B cell (primary cell): ENCODE measurements around the gene TPK1. TPM values are rescaled to one million over a fixed set of nuclear protein-coding genes. Genes with fewer than 3 reads are reported as not detected.

Experiments used
- ATAC-seq: fragments of 200-7000 bp; cut with Tn5 transposase; one replicate; pipeline ENCODE4 v1.10.0; 2021; ENCODE audit warnings: low read depth, mild to moderate bottlenecking, moderate number of reproducible peaks, moderate library complexity
- CTCF ChIA-PET: fragments of 350-600 bp; sonication (Branson Sonifier 250); formaldehyde crosslinking; loops from one replicate; lab custom pipeline; 2021; ENCODE audit warnings: antibody characterized with exemption, inconsistent platforms; lab: Charles Lee
- POLR2A ChIA-PET: fragments of 350-600 bp; sonication (Branson Sonifier 250); formaldehyde crosslinking; loops from one replicate; lab custom pipeline; 2021; ENCODE audit warnings: antibody characterized with exemption; lab: Charles Lee
- DNase-seq: peaks from one replicate; pipeline ENCODE4 v3.0.0; 2013
- H2AFZ ChIP-seq: 2 replicates; pipeline ENCODE4 v1.6.1; 2012; ENCODE audit warnings: mild to moderate bottlenecking, low read depth, low read length; ENCODE audit not compliant: insufficient read depth, poor library complexity, severe bottlenecking
- H3K27ac ChIP-seq, 2 donors: 1 replicate in 1 of 2; 2 replicates in 1 of 2; pipeline ENCODE4 v1.5.1; 2012 to 2013; ENCODE audit warnings: low read length in 2 of 2, mild to moderate bottlenecking in 2 of 2, moderate library complexity in 1 of 2
- H3K27me3 ChIP-seq, 4 experiments: fragments of 200-600 bp in 1 of 4; sonication (generic) in 1 of 4; replicated peaks in 1 of 4; 1 replicate in 2 of 4; 2 replicates in 2 of 4; pipeline versions ENCODE4 v1.6.1 to v1.7.0; 2013 to 2016; ENCODE audit warnings: low read length in 3 of 4, mild to moderate bottlenecking in 2 of 4, mixed read lengths in 1 of 4, moderate library complexity in 1 of 4; ENCODE audit not compliant: insufficient read depth in 4 of 4, control insufficient read depth in 3 of 4; ENCODE audit errors: control extremely low read depth in 1 of 4
- H3K36me3 ChIP-seq, 2 experiments: replicated peaks in 1 of 2; 1 replicate in 1 of 2; 2 replicates in 1 of 2; pipeline versions ENCODE4 v1.6.1 to v1.7.1; 2013; ENCODE audit warnings: low read length in 1 of 2; ENCODE audit not compliant: insufficient read depth in 2 of 2, control insufficient read depth in 1 of 2; ENCODE audit errors: control extremely low read depth in 1 of 2, extremely low read depth in 1 of 2
- H3K4me1 ChIP-seq, 2 donors: fragments of 200-600 bp in 1 of 2; sonication (generic) in 1 of 2; 1 replicate in 1 of 2; 2 replicates in 1 of 2; pipeline versions ENCODE4 v1.5.1 to v1.6.1; 2013 to 2017; ENCODE audit warnings: low read length in 2 of 2; ENCODE audit not compliant: control insufficient read depth in 2 of 2, insufficient read depth in 2 of 2
- H3K4me2 ChIP-seq: replicated peaks from 2 replicates; pipeline ENCODE3; 2012; ENCODE audit warnings: mild to moderate bottlenecking, low read depth, low read length; ENCODE audit not compliant: poor library complexity, severe bottlenecking
- H3K4me3 ChIP-seq, 5 experiments: fragments of 200-600 bp in 1 of 5; sonication (generic) in 1 of 5; 1 replicate in 3 of 5; 2 replicates in 2 of 5; pipeline versions ENCODE4 v1.5.1 to v1.7.0; 2011 to 2016; ENCODE audit warnings: low read length in 4 of 5, mild to moderate bottlenecking in 4 of 5, low read depth in 2 of 5, control low read depth in 1 of 5, moderate library complexity in 1 of 5; ENCODE audit not compliant: insufficient read depth in 1 of 5; ENCODE audit errors: control extremely low read depth in 1 of 5, extremely low read depth in 1 of 5
- H3K79me2 ChIP-seq: fragments of 200-600 bp; sonication (generic); one replicate; pipeline ENCODE4 v1.6.0; 2016; ENCODE audit warnings: low read length; ENCODE audit not compliant: control insufficient read depth, insufficient read depth
- H3K9ac ChIP-seq: fragments of 200-600 bp; sonication (generic); 2 replicates; pipeline ENCODE4 v1.6.1; 2017; ENCODE audit warnings: mild to moderate bottlenecking, low read length, moderate library complexity
- H3K9me3 ChIP-seq, 3 donors: one replicate each; pipeline versions ENCODE4 v1.6.1 to v1.7.1; 2013; ENCODE audit warnings: low read length in 2 of 3; ENCODE audit not compliant: control insufficient read depth in 2 of 3, insufficient read depth in 1 of 3; ENCODE audit errors: control extremely low read depth in 1 of 3
- H4K20me1 ChIP-seq: 2 replicates; pipeline ENCODE4 v1.6.0; 2012; ENCODE audit warnings: mild to moderate bottlenecking, low read length; ENCODE audit not compliant: insufficient read depth, control insufficient read depth, poor library complexity, severe bottlenecking
- H3K27ac Mint-ChIP-seq: one replicate; pipeline ENCODE4 v1.8.0; 2021; ENCODE audit warnings: mixed read lengths
- H3K27me3 Mint-ChIP-seq: one replicate; pipeline ENCODE4 v1.8.0; 2021; ENCODE audit warnings: mixed read lengths
- H3K4me1 Mint-ChIP-seq: one replicate; pipeline ENCODE4 v1.8.0; 2021; ENCODE audit warnings: mixed read lengths
- H3K4me3 Mint-ChIP-seq: one replicate; pipeline ENCODE4 v1.8.0; 2021; ENCODE audit warnings: mixed read lengths
- H3K9me3 Mint-ChIP-seq: one replicate; pipeline ENCODE4 v1.8.0; 2022; ENCODE audit warnings: mixed read lengths; ENCODE audit not compliant: insufficient read depth
- CTCF ChIP-seq: fragments of 200-600 bp; IDR thresholded peaks from one replicate; pipeline ENCODE4 v1.8.0; 2022; ENCODE audit warnings: antibody characterized with exemption, mild to moderate bottlenecking
- EZH2 ChIP-seq: IDR thresholded peaks from 2 replicates; pipeline ENCODE4 v1.6.1; 2012; ENCODE audit warnings: borderline replicate concordance, low read depth, mild to moderate bottlenecking, moderate library complexity, low read length; ENCODE audit not compliant: insufficient read depth, poor library complexity, severe bottlenecking
- WGBS: methylation state at CpG from one replicate; pipeline ENCODE4 v1.1.5; 2013; ENCODE audit warnings: missing lambda C conversion rate; ENCODE audit not compliant: insufficient coverage; 5-methylcytosine and 5-hydroxymethylcytosine counted together
- intact Hi-C: fragments of 100-400 bp; cut with micrococcal nuclease; formaldehyde crosslinking; loops from one replicate; pipeline ENCODE4 v1.10.0; 2022
- polyA plus RNA-seq: library from polyadenylated mRNA; depleted of rRNA; stranded (reverse); fragments of >200 nt; gene quantifications from 2 replicates; pipeline ENCODE4 v1.2.3, GENCODE V29; 2012
- total RNA-seq, 2 donors: library from RNA; stranded (reverse); fragments of 120-200 nt in 1 of 2; gene quantifications; 1 replicate in 1 of 2; 2 replicates in 1 of 2; pipeline versions ENCODE4 v1.2.3 to v1.2.4, GENCODE V29; 2013 to 2022

The TPK1 gene
- total and polyA plus RNA-seq, 2 donors (not counting 1 experiment from before 2014, with no cell fraction given): 13.7 to 26.4 TPM

DNA sequence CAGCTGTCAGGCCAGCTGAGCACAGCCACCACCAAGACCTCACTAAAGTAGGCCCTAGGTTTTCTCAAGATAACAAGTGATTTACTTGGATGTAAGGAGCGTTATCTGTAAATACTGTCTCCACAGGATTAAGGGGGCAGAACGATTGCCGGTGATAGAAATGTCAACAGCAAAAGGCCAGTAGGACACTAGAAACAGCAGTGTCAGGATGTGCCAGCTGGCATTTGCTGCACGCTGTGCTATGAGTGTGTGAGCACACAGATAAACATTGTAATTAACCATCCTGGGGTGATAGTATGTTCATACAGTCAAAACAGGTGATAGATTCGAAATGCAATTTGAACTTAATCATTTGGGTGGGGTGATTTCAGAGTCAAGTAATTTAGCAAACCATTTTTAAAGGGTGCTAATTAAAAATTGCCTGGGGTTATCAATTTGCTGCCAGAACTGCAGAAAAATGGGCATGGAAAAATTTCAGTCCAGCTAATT is 396.1 kb downstream of the TPK1 start:
- Histone ChIP-seq H3K27ac (no peak overlapping the region), H3K9ac (no peak overlapping the region), H3K36me3 (no peaks in the 10 kb centered on the region), H3K4me1 (no peaks in the 10 kb centered on the region), H3K27me3 (no peaks in the 10 kb centered on the region), H3K9me3 (no peaks in the 10 kb centered on the region), H3K79me2 (no peaks in the 10 kb centered on the region), H3K4me3 (no peak overlapping the region), H4K20me1 (no peaks in the 10 kb centered on the region), H3K4me2 (no peak overlapping the region), H2AFZ (no peak overlapping the region)
- Mint-ChIP-seq H3K9me3 (no peaks in the 10 kb centered on the region), H3K27me3 (peaks cover 8% of the 10 kb centered on the region), H3K4me3 (no peak overlapping the region), H3K27ac (no peak overlapping the region), H3K4me1 (no peaks in the 10 kb centered on the region)
- DNase-seq: no peak
- intact Hi-C loops: no loop called here
- POLR2A ChIA-PET: no interaction called here
- TF ChIP-seq CTCF: no peak
- TF ChIP-seq EZH2: no peak
- ATAC-seq: no peak
- WGBS: 97% methylated on average over 5 of the region's 5 CpGs
- CTCF ChIA-PET: no interaction called here

- Histone ChIP-seq H3K79me2 (no peaks in the 10 kb centered on the region), H3K9ac (no peak overlapping the region), H3K4me1 (no peaks in the 10 kb centered on the region), H2AFZ (no peak overlapping the region), H3K36me3 (no peaks in the 10 kb centered on the region), H3K4me2 (no peak overlapping the region), H3K4me3 (no peak overlapping the region), H3K9me3 (no peaks in the 10 kb centered on the region), H4K20me1 (no peaks in the 10 kb centered on the region), H3K27ac (no peak overlapping the region), H3K27me3 (peaks cover 0 to 2% (median 0%) of the 10 kb centered on the region in 4 experiments)
- DNase-seq (no peak), ATAC-seq (no peak)
- Mint-ChIP-seq H3K9me3 (no peaks in the 10 kb centered on the region), H3K27ac (no peak overlapping the region), H3K27me3 (peaks cover 18% of the 10 kb centered on the region), H3K4me1 (no peaks in the 10 kb centered on the region), H3K4me3 (no peak overlapping the region)
- TF ChIP-seq EZH2 (no peak), CTCF (no peak)
- CTCF ChIA-PET: no interaction called here
- POLR2A ChIA-PET: no interaction called here
- intact Hi-C loops: no loop called here
- 88% methylated on average over 3 of the region's 3 CpGs for WGBS
Observed at GRCh38 chr7:144438759-144439158, 397.1 kb downstream of the TPK1 start.
